ENCODE data around the gene BANF2.

DNA sequence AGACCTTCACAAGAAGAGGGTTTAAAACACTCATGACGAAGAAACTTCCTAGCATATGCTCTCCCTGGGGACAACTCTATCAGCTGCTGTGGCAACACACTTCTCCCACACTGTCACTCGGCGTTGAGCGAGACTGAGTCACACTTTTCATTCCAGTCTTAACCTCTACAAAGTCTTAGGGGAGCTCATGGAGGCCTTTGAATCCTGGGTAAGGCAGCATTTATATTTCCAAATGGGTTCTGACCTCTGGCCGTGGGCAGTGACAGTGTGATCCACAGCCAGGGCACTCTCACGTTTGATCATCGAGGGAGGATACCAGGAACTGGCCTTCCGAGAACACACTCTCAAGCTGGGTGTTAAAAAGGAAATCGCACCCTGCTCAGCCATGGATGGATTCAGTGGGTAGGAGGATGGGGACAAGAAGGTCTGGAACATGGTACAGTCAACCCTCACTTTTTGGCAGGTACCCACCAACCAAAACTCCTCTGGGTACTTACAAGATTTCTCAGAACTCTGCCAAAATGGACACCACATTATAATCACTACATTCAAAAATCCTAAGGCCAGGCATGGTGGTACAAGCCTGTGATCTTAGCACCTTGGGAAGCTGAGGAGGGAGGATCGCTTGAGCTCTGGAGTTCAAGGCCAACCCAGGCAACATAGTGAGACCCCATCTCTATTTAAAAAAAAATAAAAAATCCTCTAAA lies 37.3 kb upstream of the BANF2 start:
- TF ChIP-seq, protein P1, sequence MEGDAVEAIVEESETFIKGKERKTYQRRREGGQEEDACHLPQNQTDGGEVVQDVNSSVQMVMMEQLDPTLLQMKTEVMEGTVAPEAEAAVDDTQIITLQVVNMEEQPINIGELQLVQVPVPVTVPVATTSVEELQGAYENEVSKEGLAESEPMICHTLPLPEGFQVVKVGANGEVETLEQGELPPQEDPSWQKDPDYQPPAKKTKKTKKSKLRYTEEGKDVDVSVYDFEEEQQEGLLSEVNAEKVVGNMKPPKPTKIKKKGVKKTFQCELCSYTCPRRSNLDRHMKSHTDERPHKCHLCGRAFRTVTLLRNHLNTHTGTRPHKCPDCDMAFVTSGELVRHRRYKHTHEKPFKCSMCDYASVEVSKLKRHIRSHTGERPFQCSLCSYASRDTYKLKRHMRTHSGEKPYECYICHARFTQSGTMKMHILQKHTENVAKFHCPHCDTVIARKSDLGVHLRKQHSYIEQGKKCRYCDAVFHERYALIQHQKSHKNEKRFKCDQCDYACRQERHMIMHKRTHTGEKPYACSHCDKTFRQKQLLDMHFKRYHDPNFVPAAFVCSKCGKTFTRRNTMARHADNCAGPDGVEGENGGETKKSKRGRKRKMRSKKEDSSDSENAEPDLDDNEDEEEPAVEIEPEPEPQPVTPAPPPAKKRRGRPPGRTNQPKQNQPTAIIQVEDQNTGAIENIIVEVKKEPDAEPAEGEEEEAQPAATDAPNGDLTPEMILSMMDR (IDR thresholded peaks at IDR 0.05) = no peak
- no peak for TF ChIP-seq POLR2A (IDR thresholded peaks at IDR 0.05)

Measured in testis (tissue), 2 donors.